Keratinocyte (primary cell): ENCODE results near the gene PSMB11. TPM values are rescaled to one million over a fixed set of nuclear protein-coding genes. Genes with fewer than 3 reads are reported as not detected.

Experiments used
- DNase-seq: peaks from one replicate; pipeline ENCODE4 v3.0.0-alpha.2; 2011; ENCODE audit warnings: low read depth, missing footprints, low spot score
- FAIRE-seq: peaks from 2 replicates; lab custom pipeline; 2011; peaks lifted over from hg19 to GRCh38; lab: Jason Lieb, UNC
- H2AFZ ChIP-seq: 2 replicates; pipeline ENCODE4 v1.6.0; 2012; ENCODE audit warnings: low read length, control low read depth, inconsistent platforms; ENCODE audit not compliant: control insufficient read depth
- H3K27ac ChIP-seq: 2 replicates; pipeline ENCODE4 v1.5.1; 2011; ENCODE audit warnings: low read length; ENCODE audit not compliant: control insufficient read depth, insufficient read depth
- H3K27me3 ChIP-seq: 3 replicates; pipeline ENCODE4 v1.6.0; 2011; ENCODE audit warnings: low read length; ENCODE audit not compliant: control insufficient read depth, insufficient read depth; ENCODE audit errors: extremely low read depth
- H3K36me3 ChIP-seq, 2 experiments: 2 replicates in 1 of 2; 3 replicates in 1 of 2; pipeline ENCODE4 v1.5.1; 2011; ENCODE audit warnings: low read length in 2 of 2, mild to moderate bottlenecking in 1 of 2; ENCODE audit not compliant: control insufficient read depth in 2 of 2, insufficient read depth in 2 of 2; ENCODE audit errors: extremely low read depth in 1 of 2
- H3K4me1 ChIP-seq: 3 replicates; pipeline ENCODE4 v1.5.1; 2011; ENCODE audit warnings: low read length; ENCODE audit not compliant: control insufficient read depth, insufficient read depth; ENCODE audit errors: extremely low read depth
- H3K4me2 ChIP-seq: 3 replicates; pipeline ENCODE4 v1.6.0; 2011; ENCODE audit warnings: low read depth, low read length; ENCODE audit not compliant: control insufficient read depth, insufficient read depth; ENCODE audit errors: extremely low read depth
- H3K4me3 ChIP-seq, 3 experiments: fragments of 200-600 bp in 1 of 3; sonication (generic) in 1 of 3; 2 replicates in 2 of 3; 3 replicates in 1 of 3; pipeline ENCODE4 v1.5.1; 2011 to 2016; ENCODE audit warnings: low read length in 3 of 3, mild to moderate bottlenecking in 3 of 3, control low read depth in 2 of 3, inconsistent platforms in 1 of 3, low read depth in 1 of 3, mixed read lengths in 1 of 3, mixed run types in 1 of 3, moderate library complexity in 1 of 3; ENCODE audit not compliant: control insufficient read depth in 2 of 3, insufficient read depth in 2 of 3; ENCODE audit errors: extremely low read depth in 1 of 3
- H3K79me2 ChIP-seq: 2 replicates; pipeline ENCODE4 v1.6.0; 2012; ENCODE audit warnings: low read length; ENCODE audit not compliant: control insufficient read depth, insufficient read depth
- H3K9ac ChIP-seq: 3 replicates; pipeline ENCODE4 v1.6.0; 2011; ENCODE audit warnings: low read length; ENCODE audit not compliant: control insufficient read depth, insufficient read depth; ENCODE audit errors: extremely low read depth
- H3K9me1 ChIP-seq: 3 replicates; pipeline ENCODE4 v1.6.0; 2011; ENCODE audit warnings: low read length; ENCODE audit not compliant: control insufficient read depth, insufficient read depth; ENCODE audit errors: extremely low read depth
- H3K9me3 ChIP-seq: 2 replicates; pipeline ENCODE4 v1.5.1; 2012; ENCODE audit warnings: low read depth, low read length; ENCODE audit not compliant: control insufficient read depth
- H4K20me1 ChIP-seq: 3 replicates; pipeline ENCODE4 v1.6.0; 2011; ENCODE audit warnings: low read length; ENCODE audit not compliant: control insufficient read depth, insufficient read depth; ENCODE audit errors: extremely low read depth
- EZH2 ChIP-seq: IDR thresholded peaks from one replicate; pipeline ENCODE4 v1.6.1; 2012; ENCODE audit warnings: inconsistent platforms, mild to moderate bottlenecking, low read length, moderate library complexity
- dilution Hi-C: fragments of 300-500 bp; cut with MboI; formaldehyde crosslinking; loops from one replicate; pipeline ENCODE4 v1.7.0; 2020; ENCODE audit warnings: low sequenced_read_pairs; ENCODE audit not compliant: extremely low pct_ligation_motif_present
- polyA plus RNA-seq, 5 experiments: library from polyadenylated mRNA; depleted of rRNA in 3 of 5; stranded (reverse) in 3 of 5; stranded (forward) in 1 of 5; unstranded in 1 of 5; fragments of >200 nt; gene quantifications; 1 replicate in 1 of 5; 2 replicates in 3 of 5; 3 replicates in 1 of 5; pipeline versions ENCODE4 v1.2.1 to v1.2.3, GENCODE V29; 2011 to 2012; ENCODE audit warnings: missing spikeins in 2 of 5, low read depth in 1 of 5, low replicate concordance in 1 of 5
- TF ChIP-seq, protein P1 (sequence below), 3 experiments: IDR thresholded peaks in 1 of 3; conservative IDR thresholded peaks in 1 of 3; optimal IDR thresholded peaks in 1 of 3; 2 replicates in 2 of 3; 3 replicates in 1 of 3; pipeline versions ENCODE3 to v1.5.1; 2011; ENCODE audit warnings: low read length in 3 of 3, mild to moderate bottlenecking in 3 of 3, moderate library complexity in 2 of 3, control low read depth in 1 of 3, inconsistent platforms in 1 of 3; ENCODE audit not compliant: insufficient read depth in 2 of 3; ENCODE audit errors: extremely low read depth in 1 of 3

PSMB11 gene
- polyA plus RNA-seq, 1 donor (not counting 4 experiments of a cell fraction or from before 2014, with no cell fraction given) = not detected

DNA sequence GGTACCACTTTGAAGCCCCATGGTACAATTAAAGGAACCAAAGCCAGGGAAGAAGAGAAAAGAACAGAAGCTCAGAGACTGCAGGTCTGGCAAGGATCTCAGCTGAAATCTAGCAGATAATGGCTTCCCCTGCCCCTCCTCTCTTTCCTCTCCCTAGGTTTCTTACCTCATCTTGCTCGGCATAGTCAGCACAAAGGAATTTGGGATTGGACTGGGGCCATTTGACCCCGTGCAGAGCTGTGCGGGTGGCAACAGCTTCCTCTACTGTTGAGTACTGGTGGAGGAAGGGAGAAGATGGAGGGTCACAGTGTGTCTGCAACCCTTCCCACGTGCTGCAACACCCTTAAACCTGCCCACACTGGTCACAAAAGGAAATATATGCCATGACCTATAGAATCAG lies 20.0 kb downstream of the PSMB11 start:
- no peak overlapping the region for H2AFZ ChIP-seq
- DNase-seq = no peak
- peak; percentile 84 for FAIRE-seq
- no peaks in the 10 kb centered on the region for H3K27me3 ChIP-seq
- peak overlapping the region; percentile 28 for H3K9ac ChIP-seq
- peak overlapping the region; percentile 76 for H3K27ac ChIP-seq
- H3K9me3 ChIP-seq = no peaks in the 10 kb centered on the region
- peaks cover 51 to 62% of the 10 kb centered on the region in 2 experiments for H3K36me3 ChIP-seq
- H3K4me2 ChIP-seq = peak overlapping the region; percentile 67
- dilution Hi-C loops = no loop called here
- peaks cover 7% of the 10 kb centered on the region for H4K20me1 ChIP-seq
- TF ChIP-seq, protein P1, sequence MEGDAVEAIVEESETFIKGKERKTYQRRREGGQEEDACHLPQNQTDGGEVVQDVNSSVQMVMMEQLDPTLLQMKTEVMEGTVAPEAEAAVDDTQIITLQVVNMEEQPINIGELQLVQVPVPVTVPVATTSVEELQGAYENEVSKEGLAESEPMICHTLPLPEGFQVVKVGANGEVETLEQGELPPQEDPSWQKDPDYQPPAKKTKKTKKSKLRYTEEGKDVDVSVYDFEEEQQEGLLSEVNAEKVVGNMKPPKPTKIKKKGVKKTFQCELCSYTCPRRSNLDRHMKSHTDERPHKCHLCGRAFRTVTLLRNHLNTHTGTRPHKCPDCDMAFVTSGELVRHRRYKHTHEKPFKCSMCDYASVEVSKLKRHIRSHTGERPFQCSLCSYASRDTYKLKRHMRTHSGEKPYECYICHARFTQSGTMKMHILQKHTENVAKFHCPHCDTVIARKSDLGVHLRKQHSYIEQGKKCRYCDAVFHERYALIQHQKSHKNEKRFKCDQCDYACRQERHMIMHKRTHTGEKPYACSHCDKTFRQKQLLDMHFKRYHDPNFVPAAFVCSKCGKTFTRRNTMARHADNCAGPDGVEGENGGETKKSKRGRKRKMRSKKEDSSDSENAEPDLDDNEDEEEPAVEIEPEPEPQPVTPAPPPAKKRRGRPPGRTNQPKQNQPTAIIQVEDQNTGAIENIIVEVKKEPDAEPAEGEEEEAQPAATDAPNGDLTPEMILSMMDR (optimal IDR thresholded peaks at IDR 0.05 in 1 of 3, IDR thresholded peaks at IDR 0.05 in 1 of 3, conservative IDR thresholded peaks at IDR 0.05 in 1 of 3; ENCODE audit: extremely low read depth in 1 of 3, insufficient read depth in 2 of 3, low read length in 3 of 3) = peak in 2 of 3 experiments; percentile 15 to 27
- no peak for TF ChIP-seq EZH2
- peaks cover 21% of the 10 kb centered on the region for H3K79me2 ChIP-seq
- peak overlapping the region in 1 of 3 experiments; percentile 34 for H3K4me3 ChIP-seq
- H3K9me1 ChIP-seq = peaks cover 4% of the 10 kb centered on the region
- H3K4me1 ChIP-seq = peaks cover 20% of the 10 kb centered on the region

DNA sequence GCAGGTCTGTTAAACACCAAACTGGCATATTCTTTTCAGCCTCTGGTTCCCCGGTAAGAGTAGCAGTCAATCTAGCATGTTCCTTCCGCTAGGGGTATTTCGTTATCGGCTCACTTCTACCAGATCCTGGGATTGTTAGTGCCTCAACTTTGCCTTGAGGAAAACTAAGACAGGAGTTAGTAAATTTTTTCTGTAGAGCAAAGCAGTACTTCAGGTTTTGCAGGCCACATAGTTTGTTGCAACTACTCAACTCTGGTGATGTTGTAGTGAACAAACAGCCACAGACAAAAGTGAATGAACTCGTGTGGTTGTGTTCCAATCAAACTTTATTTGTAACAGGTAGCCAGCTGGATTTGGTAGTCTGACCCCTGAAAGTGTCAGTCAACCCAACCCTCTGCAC lies 21.6 kb downstream of the PSMB11 start:
- Histone ChIP-seq H3K9me1 (peaks cover 4% of the 10 kb centered on the region), H3K9me3 (no peaks in the 10 kb centered on the region), H3K27me3 (no peaks in the 10 kb centered on the region), H4K20me1 (peaks cover 17% of the 10 kb centered on the region), H2AFZ (no peak overlapping the region), H3K27ac (no peak overlapping the region), H3K4me1 (peaks cover 17% of the 10 kb centered on the region), H3K4me3 (no peak overlapping the region), H3K79me2 (peaks cover 36% of the 10 kb centered on the region), H3K9ac (no peak overlapping the region), H3K36me3 (peaks cover 63 to 75% of the 10 kb centered on the region in 2 experiments), H3K4me2 (no peak overlapping the region)
- FAIRE-seq (no peak), DNase-seq (no peak)
- dilution Hi-C loops = no loop called here
- TF ChIP-seq, protein P1 (optimal IDR thresholded peaks at IDR 0.05 in 1 of 3, IDR thresholded peaks at IDR 0.05 in 1 of 3, conservative IDR thresholded peaks at IDR 0.05 in 1 of 3; ENCODE audit: extremely low read depth in 1 of 3, insufficient read depth in 2 of 3, low read length in 3 of 3) = no peak
- TF ChIP-seq EZH2 = no peak
